AG20443 (cell line): Measurements from ENCODE around the gene CAMKMT.

ENCODE experiments used
- DNase-seq: peaks from one replicate; pipeline ENCODE4 v3.0.0; 2012; ENCODE audit warnings: low spot score, mixed read lengths

The CAMKMT gene

GRCh38 chr2:44649381-44649780 lies 287.6 kb downstream of the CAMKMT start:
- DNase-seq: peak; percentile 28

DNA sequence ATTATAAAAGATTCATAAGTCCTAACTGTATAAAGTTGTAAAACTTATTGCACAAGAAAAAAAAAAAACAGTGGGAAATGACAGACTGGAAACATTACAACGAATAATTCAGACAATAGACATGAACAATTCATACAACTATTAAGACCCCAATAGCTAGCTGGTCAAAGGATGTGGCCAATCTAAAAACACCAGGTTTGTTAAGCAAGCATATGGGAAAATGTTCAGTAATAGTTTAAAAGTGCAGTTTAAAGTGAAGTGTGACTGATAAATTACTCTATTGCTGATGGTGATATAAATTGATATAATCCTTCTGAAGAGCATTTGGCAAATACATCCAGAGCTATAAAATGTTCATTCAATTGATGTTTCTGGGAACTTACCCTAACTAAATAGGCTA lies 289.0 kb downstream of the CAMKMT start:
- no peak for DNase-seq

GRCh38 chr2:44651974-44652373 lies 290.2 kb downstream of the CAMKMT start:
- DNase-seq: no peak

GRCh38 chr2:44652701-44653100 lies 291.0 kb downstream of the CAMKMT start:
- no peak for DNase-seq

GRCh38 chr2:44655401-44655864 lies 293.7 kb downstream of the CAMKMT start:
- no peak for DNase-seq

GRCh38 chr2:44656460-44656859 lies 294.7 kb downstream of the CAMKMT start:
- DNase-seq: no peak

GRCh38 chr2:44663471-44664073 lies 301.8 kb downstream of the CAMKMT start:
- no peak for DNase-seq

- DNase-seq: no peak
These were observed 306.6 kb downstream of the CAMKMT start for GRCh38 chr2:44668336-44668735.

DNA sequence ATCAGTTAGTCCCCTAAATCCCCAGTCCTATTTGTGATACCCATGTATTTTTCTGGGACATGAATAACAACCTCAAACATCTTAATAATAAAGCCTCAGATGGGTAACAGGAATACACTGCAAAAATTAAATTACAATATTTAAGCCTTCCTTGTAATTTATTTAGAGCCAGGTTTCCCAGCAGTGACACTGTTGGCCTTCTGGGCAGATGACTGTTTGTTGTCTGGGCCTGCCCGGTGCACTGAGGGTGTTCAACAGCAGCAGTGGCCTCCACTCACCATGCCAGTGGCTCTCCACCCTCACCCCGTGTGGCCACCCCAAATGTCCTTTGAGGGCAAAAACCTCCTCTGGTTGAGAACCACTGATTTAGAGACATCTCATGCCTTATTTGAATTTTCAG lies 309.5 kb downstream of the CAMKMT start:
- no peak for DNase-seq

- DNase-seq: no peak
These were observed 310.2 kb downstream of the CAMKMT start for GRCh38 chr2:44671916-44672315.

DNA sequence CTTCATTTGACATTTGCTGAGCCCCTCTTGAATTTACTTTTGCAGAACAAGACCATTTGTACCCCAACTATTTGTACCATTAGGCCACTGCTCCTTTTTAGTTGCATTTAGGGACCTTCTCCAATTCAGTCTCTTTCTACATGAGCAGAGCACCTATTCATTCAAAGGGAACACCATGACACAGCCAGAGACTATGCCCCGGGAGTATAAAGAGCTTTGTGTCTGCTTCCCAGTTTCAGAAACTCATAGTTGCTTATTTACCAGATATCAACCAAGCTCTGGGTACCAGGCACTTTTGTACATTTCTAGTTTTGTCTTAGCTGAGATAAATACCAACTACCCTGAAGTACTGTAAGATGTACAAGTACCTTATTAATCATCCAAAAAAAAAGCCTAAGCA lies 310.7 kb downstream of the CAMKMT start:
- DNase-seq: no peak

DNA sequence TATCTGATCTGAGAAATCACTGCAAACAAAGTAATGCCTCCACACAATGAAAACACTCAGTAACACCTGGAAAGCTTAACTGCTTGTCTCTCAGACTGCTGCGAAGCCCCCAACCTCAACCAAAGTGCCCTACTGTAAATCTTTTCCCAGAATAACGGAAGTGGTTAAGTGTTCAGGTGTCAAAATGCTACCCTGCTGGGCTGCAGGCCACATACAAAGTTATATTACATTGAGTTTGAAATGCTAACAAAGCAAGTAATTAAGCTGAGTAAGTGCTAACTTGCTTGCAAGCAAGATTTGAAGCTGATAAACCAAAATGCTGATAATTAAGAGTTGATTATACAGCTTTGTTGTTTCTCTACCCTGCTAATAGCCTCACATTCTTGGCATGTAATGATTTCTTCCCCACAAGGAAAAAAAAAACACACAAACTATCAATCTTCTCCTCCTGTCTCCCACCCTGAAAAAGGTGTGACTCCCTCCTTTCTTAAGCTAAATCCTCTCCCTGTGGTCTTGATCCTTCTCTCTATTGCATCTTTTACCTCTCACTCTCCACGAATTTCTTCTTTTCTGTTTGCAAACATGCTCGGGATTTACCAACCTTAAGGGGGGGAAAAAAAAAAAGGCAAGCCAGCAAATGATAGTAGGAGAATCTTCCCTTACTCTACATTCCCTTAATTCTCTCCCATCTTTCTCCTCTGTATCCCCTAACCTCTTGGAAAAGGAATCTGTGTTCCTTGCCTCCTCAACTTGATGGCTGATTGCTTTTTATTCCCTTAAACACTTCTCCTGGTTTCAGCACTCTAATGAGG lies 312.9 kb downstream of the CAMKMT start:
- DNase-seq: no peak

GRCh38 chr2:44676379-44676778 lies 314.6 kb downstream of the CAMKMT start:
- no peak for DNase-seq

- DNase-seq: no peak
These were observed 317.8 kb downstream of the CAMKMT start for GRCh38 chr2:44679584-44679983.

GRCh38 chr2:44679990-44680389 lies 318.2 kb downstream of the CAMKMT start:
- no peak for DNase-seq

DNA sequence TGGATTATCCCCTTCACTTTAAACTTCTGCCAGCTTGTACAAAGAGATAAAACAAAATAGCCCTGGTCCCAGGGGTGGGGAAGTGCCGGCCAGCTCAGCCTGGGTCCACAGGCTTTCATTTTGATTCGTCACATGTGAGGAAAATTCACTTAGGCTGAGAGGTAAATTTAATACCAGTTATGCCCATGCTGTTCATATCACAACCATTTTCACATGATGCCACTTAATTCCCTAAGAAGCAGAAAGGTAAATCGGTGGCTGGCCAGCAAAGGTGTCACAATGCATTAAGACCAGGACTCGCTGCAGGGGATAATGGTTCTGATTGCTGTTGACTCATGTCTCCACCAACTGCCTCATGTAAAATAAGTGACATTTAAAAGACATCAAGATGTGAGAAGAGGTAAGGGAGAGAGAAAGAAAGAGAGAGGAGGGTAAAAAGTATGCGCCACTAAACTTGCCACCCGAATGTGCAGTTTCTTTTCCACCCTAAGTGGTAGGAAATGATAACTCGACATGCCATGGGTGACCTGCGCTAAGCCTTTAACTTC lies 318.8 kb downstream of the CAMKMT start:
- DNase-seq: no peak

- no peak for DNase-seq
These were observed 319.3 kb downstream of the CAMKMT start for GRCh38 chr2:44680983-44681531.

- no peak for DNase-seq
These were observed 320.7 kb downstream of the CAMKMT start for GRCh38 chr2:44682459-44682858.

- no peak for DNase-seq
These were observed 322.8 kb downstream of the CAMKMT start for GRCh38 chr2:44684559-44684958.

DNA sequence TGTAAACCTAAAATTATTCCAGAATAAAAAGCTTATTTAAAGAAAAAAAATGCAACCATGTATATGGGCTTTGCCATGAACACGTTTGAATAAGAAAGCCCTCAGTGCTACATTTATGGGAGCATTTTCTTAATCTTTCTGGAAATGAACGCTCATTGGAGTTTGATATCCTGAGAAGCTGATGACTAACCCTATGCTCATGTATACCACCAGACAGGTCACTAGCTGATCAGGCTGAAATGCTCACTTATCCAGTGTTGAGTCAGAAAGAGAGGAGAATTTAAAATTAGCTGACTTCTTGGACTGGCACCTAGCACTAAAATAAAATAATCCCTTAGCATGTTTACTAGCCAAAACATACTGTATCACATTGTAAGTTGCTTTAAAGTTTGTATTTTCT lies 324.8 kb downstream of the CAMKMT start:
- peak; percentile 43 for DNase-seq

GRCh38 chr2:44687686-44688455 lies 326.1 kb downstream of the CAMKMT start:
- DNase-seq: no peak

GRCh38 chr2:44688456-44689124 lies 326.8 kb downstream of the CAMKMT start:
- no peak for DNase-seq
